PFSK-1 (cell line): ENCODE results near the gene PCP4.

Source experiments
- FOXP2 ChIP-seq: optimal IDR thresholded peaks from 2 replicates; pipeline ENCODE3; 2011; ENCODE audit warnings: borderline replicate concordance, control low read depth, inconsistent platforms; ENCODE audit not compliant: insufficient read depth; ENCODE audit errors: extremely low read length, extremely low read depth
- POLR2AphosphoS5 ChIP-seq: IDR thresholded peaks from 2 replicates; pipeline ENCODE4 v1.6.1; 2012; ENCODE audit warnings: low read depth, mild to moderate bottlenecking, control low read depth, low read length, moderate library complexity
- SIN3A ChIP-seq: IDR thresholded peaks from 2 replicates; pipeline ENCODE4 v1.6.1; 2012; ENCODE audit warnings: mild to moderate bottlenecking, low read length, moderate library complexity, borderline replicate concordance; ENCODE audit not compliant: insufficient read depth
- TAF1 ChIP-seq: IDR thresholded peaks from 2 replicates; pipeline ENCODE4 v1.6.1; 2012; ENCODE audit warnings: low read length, control low read depth, borderline replicate concordance; ENCODE audit not compliant: insufficient read depth
- TF ChIP-seq, protein P1 (sequence below), 2 experiments: IDR thresholded peaks; 2 replicates each; pipeline versions ENCODE4 v1.6.1 to v1.8.0; 2011 to 2012; ENCODE audit warnings: low read depth in 2 of 2, low read length in 2 of 2, control low read depth in 1 of 2, inconsistent platforms in 1 of 2, mild to moderate bottlenecking in 1 of 2, moderate library complexity in 1 of 2; ENCODE audit not compliant: insufficient read depth in 1 of 2

The PCP4 gene

DNA sequence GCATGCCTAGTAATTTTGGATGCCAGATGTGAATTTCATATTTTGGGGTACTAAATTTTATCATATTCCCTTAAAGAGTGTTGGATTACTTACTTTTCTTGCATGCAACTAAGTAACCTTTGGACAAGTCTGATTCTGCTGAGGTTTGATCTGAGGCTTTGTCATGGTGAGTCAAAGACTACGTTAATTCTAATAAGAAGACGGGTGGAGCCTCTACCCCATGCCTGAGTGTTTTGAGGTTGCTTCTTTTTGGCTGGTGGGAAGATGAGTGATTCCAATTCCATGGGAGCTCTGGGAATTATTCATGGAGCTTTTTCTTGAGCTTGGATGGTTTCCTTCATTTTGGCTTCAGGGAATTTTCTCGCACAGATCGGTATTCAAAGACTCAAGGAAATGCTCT is 11.6 kb upstream of the PCP4 start:
- TF ChIP-seq, protein P1, sequence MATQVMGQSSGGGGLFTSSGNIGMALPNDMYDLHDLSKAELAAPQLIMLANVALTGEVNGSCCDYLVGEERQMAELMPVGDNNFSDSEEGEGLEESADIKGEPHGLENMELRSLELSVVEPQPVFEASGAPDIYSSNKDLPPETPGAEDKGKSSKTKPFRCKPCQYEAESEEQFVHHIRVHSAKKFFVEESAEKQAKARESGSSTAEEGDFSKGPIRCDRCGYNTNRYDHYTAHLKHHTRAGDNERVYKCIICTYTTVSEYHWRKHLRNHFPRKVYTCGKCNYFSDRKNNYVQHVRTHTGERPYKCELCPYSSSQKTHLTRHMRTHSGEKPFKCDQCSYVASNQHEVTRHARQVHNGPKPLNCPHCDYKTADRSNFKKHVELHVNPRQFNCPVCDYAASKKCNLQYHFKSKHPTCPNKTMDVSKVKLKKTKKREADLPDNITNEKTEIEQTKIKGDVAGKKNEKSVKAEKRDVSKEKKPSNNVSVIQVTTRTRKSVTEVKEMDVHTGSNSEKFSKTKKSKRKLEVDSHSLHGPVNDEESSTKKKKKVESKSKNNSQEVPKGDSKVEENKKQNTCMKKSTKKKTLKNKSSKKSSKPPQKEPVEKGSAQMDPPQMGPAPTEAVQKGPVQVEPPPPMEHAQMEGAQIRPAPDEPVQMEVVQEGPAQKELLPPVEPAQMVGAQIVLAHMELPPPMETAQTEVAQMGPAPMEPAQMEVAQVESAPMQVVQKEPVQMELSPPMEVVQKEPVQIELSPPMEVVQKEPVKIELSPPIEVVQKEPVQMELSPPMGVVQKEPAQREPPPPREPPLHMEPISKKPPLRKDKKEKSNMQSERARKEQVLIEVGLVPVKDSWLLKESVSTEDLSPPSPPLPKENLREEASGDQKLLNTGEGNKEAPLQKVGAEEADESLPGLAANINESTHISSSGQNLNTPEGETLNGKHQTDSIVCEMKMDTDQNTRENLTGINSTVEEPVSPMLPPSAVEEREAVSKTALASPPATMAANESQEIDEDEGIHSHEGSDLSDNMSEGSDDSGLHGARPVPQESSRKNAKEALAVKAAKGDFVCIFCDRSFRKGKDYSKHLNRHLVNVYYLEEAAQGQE (IDR thresholded peaks at IDR 0.05; ENCODE audit: insufficient read depth in 1 of 2, low read depth in 2 of 2, low read length in 2 of 2), result no peak
- TF ChIP-seq POLR2AphosphoS5 (no peak), TAF1 (no peak), SIN3A (no peak), FOXP2 (no peak)

DNA sequence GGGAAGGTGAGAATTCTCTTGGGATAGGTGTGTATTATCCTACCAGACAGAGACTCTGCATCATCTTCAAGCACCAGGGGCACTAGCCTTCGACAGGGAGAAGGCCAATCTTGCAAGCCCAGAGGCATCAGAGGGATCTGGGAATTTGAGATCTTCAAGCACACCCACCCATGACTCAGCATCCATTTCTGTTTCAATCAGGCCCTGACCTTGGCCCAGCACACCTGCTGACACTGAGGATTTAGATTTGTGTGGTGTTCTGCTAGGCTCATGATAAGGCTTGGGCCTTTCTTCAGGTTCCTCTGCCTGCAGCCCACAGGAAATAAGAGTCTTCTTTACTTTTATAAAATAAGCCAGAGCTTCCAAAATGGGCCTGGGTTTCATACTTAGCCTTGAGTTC is 6.6 kb upstream of the PCP4 start:
- TF ChIP-seq, protein P1 (IDR thresholded peaks at IDR 0.05; ENCODE audit: insufficient read depth in 1 of 2, low read depth in 2 of 2, low read length in 2 of 2), result no peak
- TF ChIP-seq SIN3A, result no peak
- TF ChIP-seq POLR2AphosphoS5, result no peak
- TF ChIP-seq TAF1, result no peak
- no peak for TF ChIP-seq FOXP2

DNA sequence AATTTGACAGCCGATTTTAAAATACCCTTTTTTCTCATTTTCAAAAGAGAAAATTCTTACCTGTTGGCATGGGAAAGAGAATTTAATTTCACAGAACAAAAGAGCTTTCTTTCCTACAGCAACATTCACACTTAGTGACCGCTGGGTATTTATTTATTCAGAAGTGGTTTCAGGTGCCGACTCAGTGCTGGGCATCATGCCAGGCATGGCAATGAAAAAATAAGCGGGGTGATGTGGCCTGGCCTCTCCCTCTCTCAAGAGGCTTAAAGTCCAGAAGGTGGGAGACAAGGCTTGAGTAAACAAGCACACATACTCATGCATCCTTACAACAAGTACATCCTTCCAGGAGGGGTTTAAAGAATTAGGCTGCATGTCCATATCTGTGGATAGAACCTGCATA is 4.1 kb upstream of the PCP4 start:
- TF ChIP-seq TAF1 (no peak), FOXP2 (no peak), SIN3A (no peak), POLR2AphosphoS5 (no peak)
- TF ChIP-seq, protein P1 (IDR thresholded peaks at IDR 0.05; ENCODE audit: insufficient read depth in 1 of 2, low read depth in 2 of 2, low read length in 2 of 2), result no peak

DNA sequence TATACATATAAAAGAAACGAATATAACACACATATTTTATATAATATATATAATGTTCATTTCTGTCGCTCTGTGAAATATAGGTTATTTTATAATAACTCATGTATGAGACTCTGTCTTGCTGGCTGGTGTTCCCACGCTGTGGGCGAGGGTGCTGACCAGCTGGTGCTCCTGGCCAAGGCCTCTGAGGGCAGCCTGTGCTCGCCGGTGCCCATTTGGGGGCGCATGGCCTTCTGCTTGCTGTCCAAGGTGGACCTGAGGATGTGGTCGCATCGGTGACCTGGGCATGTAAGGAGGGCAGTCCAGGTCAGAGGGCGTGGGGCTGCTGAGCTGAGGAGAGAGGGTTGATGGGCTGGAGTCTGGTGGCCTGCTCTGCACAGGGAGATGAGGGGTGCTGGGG is 1.1 kb upstream of the PCP4 start:
- TF ChIP-seq TAF1, result no peak
- no peak for TF ChIP-seq FOXP2
- no peak for TF ChIP-seq SIN3A

DNA sequence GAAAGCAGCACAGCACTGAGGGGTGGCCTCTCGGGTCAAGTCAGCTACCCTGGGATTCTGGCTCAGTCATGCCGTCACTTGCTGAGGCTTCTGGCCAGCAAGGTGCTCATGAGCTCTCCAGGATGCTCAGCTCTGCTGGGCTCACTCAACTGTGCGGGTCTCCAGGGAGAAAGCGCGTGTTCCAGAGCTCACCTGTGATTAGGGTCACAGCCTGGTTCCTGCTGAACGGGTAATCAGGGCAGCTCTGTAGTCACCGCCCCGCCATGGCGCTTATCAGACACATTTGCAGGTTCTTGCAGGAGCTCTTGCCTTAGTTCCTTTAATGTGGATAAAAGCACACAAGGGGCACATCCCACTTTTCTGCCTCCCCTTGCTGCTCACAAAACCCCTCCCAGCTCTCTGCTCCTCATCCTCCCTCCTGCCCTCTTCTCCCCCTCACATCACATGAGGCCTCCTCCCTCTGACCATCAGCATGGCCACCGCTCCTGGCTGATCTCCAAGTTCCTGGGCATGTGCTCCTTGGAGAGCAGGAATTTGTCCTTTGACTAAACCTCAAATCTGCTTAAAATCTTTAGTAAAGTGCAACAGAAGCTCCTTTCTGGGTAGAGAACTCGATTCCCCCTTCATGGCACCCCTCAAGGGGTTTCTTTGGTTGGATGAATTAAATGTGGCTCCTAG is 2.0 kb downstream of the PCP4 start:
- no peak for TF ChIP-seq FOXP2
- TF ChIP-seq POLR2AphosphoS5, result no peak
- no peak for TF ChIP-seq TAF1
- TF ChIP-seq, protein P1 (IDR thresholded peaks at IDR 0.05; ENCODE audit: insufficient read depth in 1 of 2, low read depth in 2 of 2, low read length in 2 of 2), result no peak
